Stimulated activated CD8-positive, alpha-beta memory T cell treated with anti-CD3 and anti-CD28 coated beads, Interleukin-7, amount 100 ng/mL, for 1 hour (primary cell): ENCODE results near the gene FCHO2.

Source experiments
- DNase-seq, 2 donors: peaks; one replicate each; pipeline ENCODE4 v3.0.0-alpha.2; 2020; ENCODE audit warnings: low read depth in 2 of 2

The FCHO2 gene

GRCh38 chr5:73030995-73031394 lies 75.2 kb downstream of the FCHO2 start:
- DNase-seq: no peak

- DNase-seq: no peak
These were observed 76.0 kb downstream of the FCHO2 start for GRCh38 chr5:73031839-73032238.

GRCh38 chr5:73032635-73033034 lies 76.8 kb downstream of the FCHO2 start:
- DNase-seq: no peak

GRCh38 chr5:73037545-73037944 lies 81.7 kb downstream of the FCHO2 start:
- no peak for DNase-seq

GRCh38 chr5:73039082-73039481 lies 83.2 kb downstream of the FCHO2 start:
- DNase-seq: no peak

GRCh38 chr5:73042993-73043392 lies 87.2 kb downstream of the FCHO2 start:
- no peak for DNase-seq

- DNase-seq: no peak
These were observed 88.7 kb downstream of the FCHO2 start for GRCh38 chr5:73044546-73044945.

- DNase-seq: no peak
These were observed 89.8 kb downstream of the FCHO2 start for GRCh38 chr5:73045623-73046022.

- no peak for DNase-seq
These were observed 105.8 kb downstream of the FCHO2 start for GRCh38 chr5:73061593-73061992.

- DNase-seq: no peak
These were observed 110.6 kb downstream of the FCHO2 start for GRCh38 chr5:73066466-73066865.

- no peak for DNase-seq
These were observed 111.4 kb downstream of the FCHO2 start for GRCh38 chr5:73067213-73067612.

- no peak for DNase-seq
These were observed 125.3 kb downstream of the FCHO2 start for GRCh38 chr5:73081093-73081492.

- DNase-seq: no peak
These were observed 132.2 kb downstream of the FCHO2 start for GRCh38 chr5:73088026-73088425.

GRCh38 chr5:73093943-73094342 lies 138.1 kb downstream of the FCHO2 start:
- no peak for DNase-seq

GRCh38 chr5:73094415-73094814 lies 138.6 kb downstream of the FCHO2 start:
- no peak for DNase-seq

GRCh38 chr5:73095564-73096238 lies 139.9 kb downstream of the FCHO2 start:
- DNase-seq: no peak

GRCh38 chr5:73096239-73096575 lies 140.4 kb downstream of the FCHO2 start:
- no peak for DNase-seq

- no peak for DNase-seq
These were observed 141.9 kb downstream of the FCHO2 start for GRCh38 chr5:73097740-73098139.

- DNase-seq: no peak
These were observed 144.3 kb downstream of the FCHO2 start for GRCh38 chr5:73100109-73100508.

- DNase-seq: no peak
These were observed 148.0 kb downstream of the FCHO2 start for GRCh38 chr5:73103870-73104299.

- no peak for DNase-seq
These were observed 148.5 kb downstream of the FCHO2 start for GRCh38 chr5:73104326-73104725.

- no peak for DNase-seq
These were observed 150.5 kb downstream of the FCHO2 start for GRCh38 chr5:73106335-73106734.

GRCh38 chr5:73110190-73110589 lies 154.3 kb downstream of the FCHO2 start:
- no peak for DNase-seq

GRCh38 chr5:73111536-73111935 lies 155.7 kb downstream of the FCHO2 start:
- no peak for DNase-seq
